ENCODE results near the gene SMIM5.

DNA sequence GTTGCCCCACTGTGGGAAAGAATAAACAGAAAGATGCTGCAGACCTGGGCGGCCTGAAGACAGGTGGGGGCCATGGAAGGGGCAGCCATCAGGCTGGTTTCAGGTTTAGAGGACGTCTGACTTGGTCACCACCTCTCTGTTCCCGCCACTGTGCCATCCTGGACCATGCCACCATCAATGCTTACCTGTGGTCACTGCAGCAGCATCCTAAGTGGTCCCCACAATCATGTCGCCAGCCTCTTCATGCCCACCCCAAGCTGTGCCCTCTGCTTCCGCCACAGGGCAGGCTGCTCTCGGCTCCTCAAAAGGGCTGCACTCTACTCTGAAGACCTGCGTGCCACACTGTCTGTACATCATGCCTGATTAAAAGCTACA is 10.4 kb downstream of the SMIM5 start:
- TF ChIP-seq, protein P1, sequence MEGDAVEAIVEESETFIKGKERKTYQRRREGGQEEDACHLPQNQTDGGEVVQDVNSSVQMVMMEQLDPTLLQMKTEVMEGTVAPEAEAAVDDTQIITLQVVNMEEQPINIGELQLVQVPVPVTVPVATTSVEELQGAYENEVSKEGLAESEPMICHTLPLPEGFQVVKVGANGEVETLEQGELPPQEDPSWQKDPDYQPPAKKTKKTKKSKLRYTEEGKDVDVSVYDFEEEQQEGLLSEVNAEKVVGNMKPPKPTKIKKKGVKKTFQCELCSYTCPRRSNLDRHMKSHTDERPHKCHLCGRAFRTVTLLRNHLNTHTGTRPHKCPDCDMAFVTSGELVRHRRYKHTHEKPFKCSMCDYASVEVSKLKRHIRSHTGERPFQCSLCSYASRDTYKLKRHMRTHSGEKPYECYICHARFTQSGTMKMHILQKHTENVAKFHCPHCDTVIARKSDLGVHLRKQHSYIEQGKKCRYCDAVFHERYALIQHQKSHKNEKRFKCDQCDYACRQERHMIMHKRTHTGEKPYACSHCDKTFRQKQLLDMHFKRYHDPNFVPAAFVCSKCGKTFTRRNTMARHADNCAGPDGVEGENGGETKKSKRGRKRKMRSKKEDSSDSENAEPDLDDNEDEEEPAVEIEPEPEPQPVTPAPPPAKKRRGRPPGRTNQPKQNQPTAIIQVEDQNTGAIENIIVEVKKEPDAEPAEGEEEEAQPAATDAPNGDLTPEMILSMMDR (conservative IDR thresholded peaks at IDR 0.05; ENCODE audit: low read length): no peak
- no peak for TF ChIP-seq EZH2phosphoT487 (IDR thresholded peaks at IDR 0.05; ENCODE audit: borderline replicate concordance, low read depth, low read length)

All from OCI-LY7 (cell line).